HG03066 (cell line): ENCODE data around the gene FBXO38.
"Not testable (repeated sequence)": the region's sequence is repeated elsewhere in the genome, so short reads cannot be mapped to it uniquely, and the experiment has no call there.

Source experiments
- ATAC-seq: cut with Tn5 transposase; IDR thresholded peaks from one replicate; pipeline ENCODE4 v1.9.1; 2021; ENCODE audit warnings: low read depth; ENCODE audit not compliant: unreplicated experiment

The FBXO38 gene

DNA sequence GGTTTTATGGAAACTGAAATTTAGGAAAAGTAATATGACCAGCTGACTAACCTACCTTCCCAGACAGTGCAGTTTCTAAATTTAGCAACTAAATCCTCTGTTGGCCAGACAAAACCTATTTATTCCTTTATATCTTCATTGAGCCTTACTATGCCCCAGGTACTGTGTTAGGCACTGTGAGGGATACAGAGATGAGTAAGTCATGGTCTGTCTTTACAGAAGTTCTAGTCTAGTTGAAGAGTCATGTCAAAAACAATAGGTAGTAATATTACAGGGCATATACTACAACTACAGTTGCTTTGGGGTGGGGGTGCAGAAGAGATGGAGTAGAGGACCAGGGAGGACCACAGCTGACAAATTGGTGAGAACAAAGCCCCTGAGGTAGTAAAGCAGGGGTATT, 42.8 kb downstream of the FBXO38 start:
- ATAC-seq = no peak

DNA sequence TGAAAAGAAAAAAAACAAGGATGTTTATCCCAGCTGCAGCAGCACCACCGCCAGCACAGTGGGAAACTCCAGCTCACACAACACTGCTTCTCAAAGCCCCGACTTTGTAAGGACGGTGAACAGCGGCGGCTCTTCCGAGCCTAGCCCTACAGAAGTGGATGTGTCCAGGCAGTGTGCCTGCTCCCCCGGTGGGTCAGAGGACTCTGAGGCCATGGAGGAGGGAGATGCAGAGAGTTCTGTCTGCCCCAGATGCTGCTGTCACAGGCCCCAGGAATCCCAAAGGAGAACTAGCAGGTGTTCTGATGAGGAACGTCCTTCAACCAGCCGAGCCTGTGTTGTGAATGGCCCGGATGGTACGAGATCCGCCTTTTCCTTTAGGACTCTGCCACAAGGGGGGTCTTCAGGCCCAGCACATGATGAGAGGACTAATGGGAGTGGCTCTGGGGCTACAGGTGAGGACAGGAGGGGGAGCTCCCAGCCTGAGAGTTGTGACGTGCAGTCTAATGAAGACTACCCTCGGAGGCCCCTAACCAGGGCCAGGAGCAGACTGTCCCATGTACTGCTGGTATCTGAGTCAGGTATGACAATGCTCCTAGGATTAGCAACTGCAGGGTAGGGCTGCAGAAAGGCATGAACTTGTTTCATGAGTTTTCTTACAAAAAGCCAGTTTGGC, 43.7 kb downstream of the FBXO38 start:
- ATAC-seq = no peak

DNA sequence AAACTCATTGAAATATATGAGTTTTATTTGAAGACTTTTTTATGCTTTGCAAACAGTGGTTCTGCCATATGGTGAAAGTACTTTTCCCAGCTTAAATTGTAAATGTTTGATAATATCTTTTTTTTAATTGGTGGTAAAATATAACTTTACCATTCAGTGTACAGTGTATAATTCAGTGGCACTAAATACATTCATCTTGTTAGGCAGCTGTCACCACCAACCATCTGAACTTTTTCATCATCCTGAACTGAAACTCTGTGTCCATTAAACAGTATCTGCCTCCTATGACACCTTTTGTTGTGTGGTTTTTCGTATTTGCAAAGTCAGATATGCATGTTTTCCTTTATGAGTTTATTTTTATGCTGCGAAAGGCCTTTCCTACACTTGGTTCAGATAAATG, 45.1 kb downstream of the FBXO38 start:
- ATAC-seq = no peak

DNA sequence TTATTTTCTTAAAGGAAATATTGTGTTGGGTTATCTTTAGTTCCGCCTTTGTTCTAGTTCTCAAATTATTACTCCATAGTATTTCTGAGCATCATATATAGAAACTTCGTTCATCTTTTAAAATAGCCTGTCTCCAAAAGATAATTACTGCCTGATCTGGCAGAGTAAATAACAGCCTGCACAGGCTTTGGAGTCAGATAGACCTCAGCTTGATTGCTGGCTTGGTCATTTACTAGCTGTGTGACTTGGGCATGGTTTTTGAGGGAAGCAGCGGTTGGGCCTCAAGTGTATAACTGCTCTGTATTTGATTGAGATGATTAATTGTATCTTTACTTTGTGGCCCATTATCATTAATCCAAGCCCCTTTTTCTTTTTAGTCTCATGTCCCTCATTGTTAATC, 50.1 kb downstream of the FBXO38 start:
- ATAC-seq = no peak

DNA sequence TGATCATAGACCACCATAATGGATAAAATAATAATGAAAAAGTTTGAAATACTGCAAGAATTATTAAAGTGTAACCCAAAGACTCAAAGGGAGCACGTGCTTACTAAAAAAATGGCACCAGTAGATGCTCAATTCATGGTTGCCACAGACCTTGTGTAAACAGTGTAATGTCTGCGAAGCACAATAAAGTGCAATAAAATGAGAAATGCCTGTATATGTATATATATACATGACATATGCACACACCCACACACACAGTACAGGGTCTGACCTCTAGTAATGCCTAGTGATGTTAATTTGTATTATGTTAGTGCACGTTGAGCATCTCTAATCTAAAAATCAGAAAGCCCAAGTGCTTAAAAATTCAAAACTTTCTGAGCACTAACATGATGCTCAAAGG, 52.3 kb downstream of the FBXO38 start:
- no peak for ATAC-seq

DNA sequence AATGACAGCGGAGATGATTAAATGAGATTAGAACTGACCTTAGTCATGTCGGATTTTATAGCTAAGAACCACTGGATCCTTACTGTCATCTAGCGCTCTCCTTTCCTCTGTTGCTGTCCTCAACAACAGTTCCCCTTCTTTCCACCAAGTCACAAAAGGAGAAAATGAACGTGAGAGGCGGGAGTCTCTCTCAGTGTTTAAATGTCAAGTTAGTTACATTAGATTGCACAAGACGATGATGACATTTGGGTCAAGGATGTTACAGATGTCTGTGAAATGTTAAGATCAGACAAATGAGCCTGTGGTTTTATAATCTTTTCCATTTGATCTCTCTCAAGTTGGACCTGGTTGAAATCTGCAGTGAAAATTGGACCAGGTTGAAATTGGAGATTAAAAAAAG, 53.5 kb downstream of the FBXO38 start:
- ATAC-seq = no peak

DNA sequence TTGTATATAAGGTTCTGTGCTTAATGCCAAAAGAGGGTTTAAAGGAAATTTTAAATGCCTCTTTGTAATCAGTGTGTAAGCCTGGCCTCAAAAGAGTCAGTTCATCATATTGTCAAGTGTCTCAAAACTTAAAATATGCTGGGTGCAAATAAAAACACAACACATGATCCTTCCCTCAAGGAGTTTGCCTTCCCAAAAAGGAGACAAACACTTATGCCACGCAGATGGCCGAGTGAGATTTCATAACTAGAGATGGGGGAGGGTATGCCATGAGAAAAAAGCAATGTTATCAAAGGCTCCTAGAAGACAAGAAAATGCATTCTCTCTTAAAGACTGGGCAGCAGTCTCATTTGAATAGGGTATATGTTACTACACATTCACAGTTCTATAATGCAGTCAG, 55.2 kb downstream of the FBXO38 start:
- no peak for ATAC-seq

DNA sequence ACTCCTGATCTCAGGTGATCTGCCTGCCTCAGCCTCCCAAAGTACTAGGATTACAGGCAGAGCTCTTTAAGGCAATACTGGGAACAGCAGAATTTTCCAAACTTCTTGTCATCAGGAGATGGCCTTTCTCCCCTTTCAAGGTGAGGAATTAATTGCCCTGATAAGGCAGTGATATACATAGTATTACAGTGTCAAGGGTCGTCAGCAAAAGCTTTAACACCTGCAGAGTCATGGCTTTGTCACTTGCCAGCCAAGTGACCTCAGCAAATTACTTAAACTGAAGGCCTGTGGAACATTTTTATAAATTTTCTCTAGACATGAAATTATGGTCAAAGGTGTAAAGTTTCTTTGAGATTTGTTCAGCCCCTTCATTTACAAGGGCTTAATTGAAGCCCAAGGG, 59.5 kb downstream of the FBXO38 start:
- no peak for ATAC-seq

DNA sequence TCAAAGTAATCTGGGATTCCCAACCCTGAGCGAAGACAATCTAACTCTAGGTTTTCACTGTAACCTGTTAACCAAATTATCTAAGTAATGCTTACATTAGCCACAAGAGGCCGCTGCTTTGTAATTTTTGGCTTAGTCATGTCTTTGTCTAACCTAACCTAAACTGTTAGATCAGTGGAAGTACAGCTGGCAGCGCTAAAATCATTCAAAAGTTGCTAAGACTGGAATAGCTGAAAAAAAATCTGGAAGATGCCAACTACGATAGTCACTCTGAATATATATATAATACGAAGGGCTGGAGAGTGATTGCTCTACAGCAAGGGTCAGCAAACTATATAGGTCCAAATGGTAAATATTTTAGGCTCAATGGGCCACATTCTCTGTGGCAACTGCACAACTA, 60.2 kb downstream of the FBXO38 start:
- peak; percentile 87 for ATAC-seq

DNA sequence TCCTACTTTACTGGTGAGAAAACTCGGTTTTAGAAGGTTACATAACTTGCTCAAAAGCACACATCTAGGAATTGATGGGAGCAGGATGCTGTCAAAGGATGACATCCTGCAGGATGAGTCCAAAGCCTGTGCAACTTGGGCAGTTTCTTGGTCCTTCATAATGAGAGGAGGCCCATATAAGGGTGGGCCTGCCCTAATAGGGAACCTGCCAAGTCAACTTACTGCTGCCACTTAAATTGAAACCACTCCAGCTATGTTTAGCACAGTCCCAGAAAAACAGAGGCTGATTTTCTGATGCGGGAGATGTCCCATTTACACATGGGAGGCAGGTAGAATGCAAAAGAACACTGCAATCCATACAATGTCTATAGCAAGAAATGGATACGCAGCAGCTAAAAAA, 61.8 kb downstream of the FBXO38 start:
- no peak for ATAC-seq

DNA sequence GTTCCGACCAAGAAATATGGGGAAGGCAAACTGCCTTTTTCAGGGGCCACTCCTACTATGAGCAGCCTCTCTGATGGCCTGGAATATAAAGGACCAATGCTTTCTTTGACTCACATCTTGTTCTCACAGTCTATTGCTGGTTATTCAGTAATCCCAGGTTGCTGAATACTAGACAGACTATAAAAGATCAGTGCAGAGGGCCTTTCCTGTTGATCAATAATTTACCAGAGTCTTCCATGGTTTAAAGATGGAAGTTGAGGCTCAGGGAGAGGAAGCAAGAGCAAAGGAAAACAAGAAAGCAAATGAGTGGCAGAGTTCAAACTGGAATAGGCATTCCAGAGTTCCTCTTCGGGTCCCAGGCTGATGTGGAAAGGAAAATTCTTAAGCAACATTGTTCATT, 62.9 kb downstream of the FBXO38 start:
- no peak for ATAC-seq

DNA sequence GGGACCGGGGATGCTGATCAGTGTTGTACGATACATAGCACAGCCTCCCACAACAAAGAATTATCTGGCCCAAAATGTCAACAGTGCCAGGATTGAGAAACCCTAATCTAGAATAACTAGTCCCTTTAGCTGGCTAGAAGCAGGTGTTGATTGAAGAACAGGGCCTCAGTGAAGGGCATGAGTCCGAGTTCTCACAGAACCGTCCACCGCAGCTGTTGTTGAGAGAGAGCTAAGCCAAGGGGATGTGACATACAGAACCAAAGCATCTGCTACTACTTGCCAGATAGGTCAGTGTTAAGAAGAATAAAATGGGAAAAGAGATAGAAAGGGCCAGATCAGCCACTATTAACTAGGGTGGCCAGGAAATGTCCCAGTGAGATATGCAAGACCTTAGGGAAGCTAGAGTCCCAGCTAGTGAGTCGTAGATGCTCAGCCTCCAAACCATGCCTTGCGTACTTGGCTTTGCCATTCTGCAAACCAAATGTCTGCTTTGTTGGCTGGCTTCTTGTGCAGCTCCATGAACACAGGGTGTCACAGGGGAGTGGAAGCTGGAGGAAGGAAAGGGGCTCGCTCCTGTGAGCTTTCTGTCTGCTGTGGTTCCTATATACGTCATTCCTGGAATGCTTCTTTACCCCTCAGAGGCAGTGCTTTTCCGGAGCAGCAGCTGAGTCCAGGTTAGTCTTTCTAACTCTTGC, 68.9 kb downstream of the FBXO38 start:
- ATAC-seq = no peak

DNA sequence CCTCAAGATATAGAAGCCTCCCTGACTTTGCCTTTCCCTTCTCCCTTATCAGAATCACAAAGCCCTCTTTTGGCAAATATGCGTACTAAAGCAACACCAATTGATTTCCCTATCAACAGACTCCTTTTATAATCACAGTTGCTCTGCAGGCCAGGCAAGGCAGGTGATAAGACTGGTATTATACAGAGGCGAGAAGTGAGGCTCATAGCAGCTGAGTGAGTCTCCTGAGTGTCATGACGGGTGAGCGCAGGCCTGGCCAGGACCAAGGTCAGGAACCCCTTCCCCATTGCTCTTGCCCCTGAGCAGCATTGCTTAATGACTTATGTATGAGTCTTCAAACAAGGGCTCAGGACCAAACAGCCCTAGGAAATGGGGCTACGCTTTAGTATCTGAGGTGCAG, 70.8 kb downstream of the FBXO38 start:
- ATAC-seq = no peak

DNA sequence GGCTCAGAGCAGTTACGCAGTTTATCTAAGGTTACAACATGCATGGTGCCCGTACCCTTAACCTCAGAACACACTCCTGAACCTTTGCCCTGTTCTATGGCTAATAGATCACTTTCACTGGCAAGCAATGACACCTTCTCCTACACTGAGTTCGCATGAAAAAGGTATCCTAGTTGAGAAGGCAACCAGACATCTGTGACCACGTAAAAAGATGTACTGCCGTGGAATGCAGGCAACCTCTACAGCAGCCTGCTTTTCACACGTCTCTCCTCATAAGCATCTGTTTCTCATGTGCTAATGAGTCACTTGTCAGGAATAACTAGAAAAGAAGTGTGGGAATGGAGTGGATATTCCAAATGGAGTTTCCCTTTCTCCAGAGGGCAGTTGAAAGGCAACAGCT, 71.4 kb downstream of the FBXO38 start:
- ATAC-seq = no peak

DNA sequence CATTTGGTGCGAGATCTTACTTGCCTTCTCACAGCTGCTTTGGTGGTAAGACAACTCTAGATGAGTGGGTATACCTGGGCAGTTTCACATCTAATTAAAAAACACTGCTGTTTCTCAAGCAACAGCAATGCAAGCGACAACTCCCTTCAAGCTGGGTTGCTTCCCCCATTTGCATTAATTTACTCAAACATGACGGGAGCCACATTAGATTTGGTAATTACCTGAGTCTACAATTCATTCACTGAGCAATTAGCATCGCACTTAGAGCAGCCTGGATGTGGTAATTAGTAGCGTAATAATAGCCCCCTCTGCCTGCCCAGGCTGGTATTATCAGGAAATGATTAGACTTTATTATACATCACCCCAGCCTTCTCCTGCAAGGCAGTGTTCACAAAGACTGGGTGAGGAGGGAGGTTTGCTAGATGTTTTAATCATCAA, 73.4 kb downstream of the FBXO38 start:
- ATAC-seq = no peak

DNA sequence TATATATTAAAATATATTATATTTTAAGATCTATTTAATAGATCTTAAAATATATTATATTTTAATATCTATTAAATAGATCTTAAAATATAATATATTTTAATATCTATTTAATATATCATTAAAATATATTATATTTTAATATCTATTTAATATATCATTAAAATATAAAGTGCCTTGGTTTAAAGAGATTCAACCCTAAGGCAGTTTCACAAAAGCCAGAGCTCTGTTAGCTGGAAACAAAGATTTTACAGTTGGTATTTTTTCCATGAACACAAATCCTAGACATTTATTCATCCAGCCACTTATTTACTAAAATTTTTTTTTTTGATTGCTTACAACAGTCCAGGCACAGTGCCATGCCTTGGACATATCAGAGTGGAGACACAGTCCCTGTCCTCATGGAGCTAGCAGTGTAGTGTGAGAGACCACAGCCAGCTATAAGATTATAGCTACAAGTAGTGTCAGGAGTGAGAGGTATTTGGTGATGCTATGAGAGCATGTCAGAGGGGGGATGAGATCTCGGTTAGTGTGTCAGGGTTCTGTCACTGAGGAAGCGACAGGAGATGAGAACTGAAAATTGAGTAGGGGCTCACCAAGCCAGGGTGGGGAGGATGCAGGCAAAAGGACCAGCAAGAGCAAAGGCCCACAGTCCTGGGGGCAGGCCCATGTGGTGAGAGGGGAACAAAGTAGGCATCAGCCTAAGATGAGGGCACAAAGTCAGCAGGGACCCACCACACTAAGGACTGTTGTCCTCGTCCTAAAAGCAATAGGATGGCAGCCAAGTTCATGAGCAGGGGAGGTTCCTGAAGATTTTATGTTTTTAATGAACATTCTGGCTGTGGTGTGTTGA, 74.5 kb downstream of the FBXO38 start:
- no peak for ATAC-seq

DNA sequence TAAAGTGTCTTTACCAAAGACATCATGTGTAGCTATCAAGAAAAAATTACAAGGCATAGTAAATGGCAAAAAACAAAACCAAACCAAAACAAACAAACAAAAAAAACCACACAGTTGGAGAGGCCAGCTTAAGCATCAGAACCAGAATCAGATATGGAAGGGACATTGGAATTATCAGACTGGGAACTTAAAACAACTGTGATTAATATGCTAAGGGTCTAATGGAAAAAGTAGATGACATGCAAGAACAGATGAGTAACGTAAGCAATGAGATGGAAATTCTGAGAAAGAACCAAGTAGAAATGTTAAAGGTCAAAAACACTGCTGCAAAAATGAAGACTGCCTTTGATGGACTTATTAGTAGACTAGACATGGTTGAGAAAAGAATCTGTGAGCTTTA, 75.9 kb downstream of the FBXO38 start:
- no peak for ATAC-seq

DNA sequence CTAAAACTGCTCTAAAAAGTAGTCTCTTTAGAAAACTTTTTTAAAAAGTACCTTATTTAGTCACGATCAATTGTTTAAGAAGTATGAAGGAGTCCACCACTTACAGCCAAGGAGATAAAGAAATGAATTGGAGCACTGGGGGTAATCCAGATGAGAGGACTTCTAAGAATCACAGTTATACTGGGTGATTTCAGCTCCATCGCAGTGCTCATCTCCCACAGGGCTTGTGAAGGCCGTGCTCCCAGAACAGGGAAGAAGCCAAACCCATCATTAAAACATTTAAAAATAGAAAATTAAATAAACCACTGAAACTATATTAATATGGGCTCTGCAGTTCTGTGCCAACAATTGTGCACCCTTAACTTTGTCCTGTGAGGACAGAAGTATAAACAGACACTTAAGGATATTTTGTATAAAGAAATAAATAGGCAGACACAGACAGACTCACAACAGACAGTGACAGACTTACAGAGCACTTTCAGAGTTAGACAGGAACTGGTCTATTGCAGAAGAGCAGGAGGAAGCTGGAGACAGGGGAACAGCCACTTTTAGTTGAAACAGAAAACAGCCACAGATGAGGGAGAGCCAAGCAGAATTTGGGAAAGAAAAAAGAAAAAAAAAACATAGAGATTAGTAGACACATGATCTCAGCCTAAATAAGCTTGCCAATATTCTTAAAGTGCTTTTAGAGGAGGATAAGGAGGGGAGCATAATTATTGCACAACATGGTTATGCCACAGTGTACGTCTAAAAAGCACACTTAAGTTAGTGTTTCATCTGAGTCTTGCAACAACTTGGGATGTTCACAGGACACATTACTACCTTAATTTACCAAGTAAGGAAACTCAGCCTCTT, 81.8 kb downstream of the FBXO38 start:
- ATAC-seq = no peak

DNA sequence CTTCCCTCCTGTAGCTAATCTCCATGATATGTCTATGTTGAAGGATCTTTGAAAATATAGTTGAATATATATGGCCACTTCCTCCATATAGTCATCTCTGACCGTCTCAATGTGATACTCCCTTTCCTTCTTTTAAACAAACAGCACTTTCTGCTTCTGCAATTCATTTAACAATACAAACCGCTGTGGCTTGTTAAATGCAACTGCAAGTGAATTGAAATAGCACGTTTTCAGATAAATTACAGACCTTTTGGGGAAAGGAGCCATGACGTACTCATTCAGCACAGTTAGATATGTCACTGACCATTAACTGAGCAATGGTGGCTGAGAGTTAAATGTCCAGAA, 82.5 kb downstream of the FBXO38 start:
- no peak for ATAC-seq

DNA sequence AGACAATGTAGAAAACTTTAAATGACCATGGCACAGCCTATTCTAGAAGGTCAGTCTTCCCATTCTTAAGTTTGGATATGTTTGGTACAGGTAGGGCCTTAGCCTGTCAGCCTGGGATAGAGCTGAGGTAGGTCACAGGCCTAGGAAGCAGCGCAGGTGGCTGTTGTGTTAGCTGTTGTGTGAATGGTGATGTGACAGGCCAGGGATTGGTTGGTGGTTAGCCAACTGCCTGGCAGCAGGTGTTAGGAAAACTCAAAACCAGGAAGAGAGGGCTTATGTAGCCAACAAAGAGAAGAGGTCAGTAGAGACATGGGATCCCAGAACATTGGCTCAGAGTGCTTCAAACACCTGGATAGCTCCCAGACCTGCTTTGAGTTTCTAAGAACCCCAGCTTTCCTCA, 84.2 kb downstream of the FBXO38 start:
- ATAC-seq = no peak

DNA sequence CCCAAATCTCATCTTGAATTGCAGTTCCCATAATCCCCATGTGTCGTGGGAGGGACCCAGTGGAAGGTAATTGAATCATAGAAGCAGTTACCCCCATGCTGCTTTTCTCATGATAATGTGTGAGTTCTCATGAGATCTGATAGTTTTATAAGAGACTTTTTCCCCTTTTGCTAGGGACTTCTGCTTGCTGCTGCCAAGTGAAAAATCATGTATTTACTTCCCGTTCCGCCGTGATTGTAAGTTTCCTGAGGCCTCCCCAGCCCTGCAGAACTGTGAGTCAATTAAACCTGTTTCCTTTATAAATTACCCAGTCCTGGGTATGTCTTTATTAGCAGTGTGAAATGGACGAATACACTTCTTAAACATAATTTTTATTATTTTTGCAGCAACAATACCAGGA, 85.0 kb downstream of the FBXO38 start:
- ATAC-seq = not testable (repeated sequence)
